OCI-LY3 (cell line): ENCODE measurements around the gene SYCN.

Experiments
- CTCF ChIP-seq: fragments of 200-600, 300-600 bp; sonication (generic); IDR thresholded peaks from 2 replicates; pipeline ENCODE4 v1.5.1; 2014; ENCODE audit warnings: antibody characterized with exemption, low read length, low read depth
- EZH2phosphoT487 ChIP-seq: fragments of 200-600 bp; shearing (Covaris generic); IDR thresholded peaks from 2 replicates; pipeline ENCODE4 v1.6.1; 2018; ENCODE audit warnings: antibody characterized with exemption, mixed run types, low read depth

GRCh38 chr19:39192846-39193245, 11.2 kb downstream of the SYCN start:
- TF ChIP-seq CTCF (no peak), EZH2phosphoT487 (no peak)
